Endothelial cell of umbilical vein (primary cell): ENCODE results near the gene ADARB2. TPM values are rescaled to one million over a fixed set of nuclear protein-coding genes. Genes with fewer than 3 reads are reported as not detected.

Experiments
- BruUV-seq: library from RNA; stranded (reverse); fragments of 400-500 nt; replicated peaks from 2 replicates; lab custom pipeline; 2021; lab: Mats Ljungman, UMichigan
- CTCF ChIA-PET: fragments of 300-600, 350-600 bp; sonication (Branson Sonifier 250); formaldehyde crosslinking; loops from one replicate; lab custom pipeline; 2021; ENCODE audit warnings: antibody characterized with exemption, inconsistent platforms; lab: Charles Lee
- POLR2A ChIA-PET: fragments of 300-600, 350-600 bp; sonication (Branson Sonifier 250); formaldehyde crosslinking; loops from one replicate; lab custom pipeline; 2021; ENCODE audit warnings: antibody characterized with exemption, inconsistent platforms; lab: Charles Lee
- DNase-seq: peaks from one replicate; pipeline ENCODE4 v3.0.0-alpha.2; 2011; ENCODE audit warnings: low read depth, low spot score
- FAIRE-seq: peaks from 2 replicates; lab custom pipeline; 2011; peaks lifted over from hg19 to GRCh38; lab: Jason Lieb, UNC
- H2AFZ ChIP-seq: 2 replicates; pipeline ENCODE4 v1.6.0; 2012; ENCODE audit warnings: low read depth, low read length, control low read depth, inconsistent platforms
- H3K27ac ChIP-seq: 2 replicates; pipeline ENCODE4 v1.5.1; 2011; ENCODE audit warnings: low read depth, mild to moderate bottlenecking, control low read depth, low read length, moderate library complexity; ENCODE audit not compliant: insufficient read depth
- H3K27me3 ChIP-seq, 2 experiments: 2 replicates each; pipeline versions ENCODE4 v1.6.0 to v1.6.1; 2011; ENCODE audit warnings: low read length in 2 of 2, mixed read lengths in 1 of 2; ENCODE audit not compliant: control insufficient read depth in 2 of 2, insufficient read depth in 2 of 2
- H3K36me3 ChIP-seq, 2 experiments: 2 replicates in 1 of 2; 3 replicates in 1 of 2; pipeline ENCODE4 v1.5.1; 2011; ENCODE audit warnings: low read length in 2 of 2, mild to moderate bottlenecking in 1 of 2, moderate library complexity in 1 of 2; ENCODE audit not compliant: control insufficient read depth in 2 of 2, insufficient read depth in 2 of 2; ENCODE audit errors: extremely low read depth in 1 of 2
- H3K4me1 ChIP-seq: 3 replicates; pipeline ENCODE4 v1.5.1; 2011; ENCODE audit warnings: mild to moderate bottlenecking, low read length; ENCODE audit not compliant: control insufficient read depth, insufficient read depth; ENCODE audit errors: extremely low read depth
- H3K4me2 ChIP-seq: 2 replicates; pipeline ENCODE4 v1.6.1; 2011; ENCODE audit warnings: low read length, control low read depth, mixed read lengths; ENCODE audit not compliant: insufficient read depth
- H3K4me3 ChIP-seq, 3 experiments: fragments of 200-600 bp in 1 of 3; sonication (generic), shearing (Covaris generic) in 1 of 3; replicated peaks in 1 of 3; 2 replicates each; pipeline ENCODE4 v1.5.1; 2011 to 2016; ENCODE audit warnings: control low read depth in 3 of 3, low read length in 3 of 3, mild to moderate bottlenecking in 2 of 3, inconsistent platforms in 1 of 3, low read depth in 1 of 3, moderate library complexity in 1 of 3; ENCODE audit not compliant: insufficient read depth in 1 of 3
- H3K79me2 ChIP-seq: 2 replicates; pipeline ENCODE4 v1.6.0; 2012; ENCODE audit warnings: low read length, inconsistent platforms; ENCODE audit not compliant: control insufficient read depth, insufficient read depth
- H3K9ac ChIP-seq: replicated peaks from 2 replicates; pipeline ENCODE3; 2011; ENCODE audit warnings: low read length, control low read depth; ENCODE audit not compliant: insufficient read depth; ENCODE audit errors: extremely low read depth
- H3K9me1 ChIP-seq: replicated peaks from 3 replicates; pipeline ENCODE4 v1.6.0; 2011; ENCODE audit warnings: mild to moderate bottlenecking, low read length; ENCODE audit not compliant: control insufficient read depth, insufficient read depth; ENCODE audit errors: extremely low read depth
- H3K9me3 ChIP-seq: replicated peaks from 2 replicates; pipeline ENCODE4 v1.5.1; 2012; ENCODE audit warnings: low read length, inconsistent platforms; ENCODE audit not compliant: control insufficient read depth, insufficient read depth
- H4K20me1 ChIP-seq: replicated peaks from 2 replicates; pipeline ENCODE3; 2011; ENCODE audit warnings: mild to moderate bottlenecking, low read length; ENCODE audit not compliant: control insufficient read depth, insufficient read depth; ENCODE audit errors: extremely low read depth
- EZH2 ChIP-seq: IDR thresholded peaks from 2 replicates; pipeline ENCODE4 v1.6.1; 2012; ENCODE audit warnings: borderline replicate concordance, low read depth, mild to moderate bottlenecking, moderate library complexity, low read length, inconsistent platforms; ENCODE audit not compliant: severe bottlenecking
- FOS ChIP-seq: IDR thresholded peaks from 2 replicates; pipeline ENCODE4 v1.6.1; 2011; ENCODE audit warnings: mild to moderate bottlenecking, low read length, moderate library complexity, borderline replicate concordance; ENCODE audit not compliant: insufficient read depth
- GATA2 ChIP-seq: IDR thresholded peaks from 2 replicates; pipeline ENCODE4 v1.7.0; 2011; ENCODE audit warnings: low read depth, mild to moderate bottlenecking, moderate library complexity, mixed read lengths, low read length; ENCODE audit not compliant: insufficient read length, insufficient read depth
- JUN ChIP-seq: IDR thresholded peaks from 2 replicates; pipeline ENCODE4 v1.6.1; 2011; ENCODE audit warnings: borderline replicate concordance, low read depth; ENCODE audit not compliant: insufficient read length, insufficient read depth
- MYC ChIP-seq: IDR thresholded peaks from one replicate; pipeline ENCODE4 v1.6.1; 2011; ENCODE audit warnings: mild to moderate bottlenecking, low read depth, low read length
- POLR2A ChIP-seq: IDR thresholded peaks from 2 replicates; pipeline ENCODE4 v1.6.1; 2012; ENCODE audit warnings: low read depth, mild to moderate bottlenecking, control low read depth, low read length
- POLR2AphosphoS5 ChIP-seq: IDR thresholded peaks from 2 replicates; pipeline ENCODE4 v1.6.1; 2012; ENCODE audit warnings: low read depth, mild to moderate bottlenecking, control low read depth, low read length, moderate library complexity; ENCODE audit not compliant: insufficient read depth
- dilution Hi-C: fragments of 300-500 bp; cut with MboI; formaldehyde crosslinking; loops from one replicate; pipeline ENCODE4 v1.15.0; 2019; ENCODE audit warnings: low sequenced_read_pairs; ENCODE audit not compliant: extremely low pct_ligation_motif_present
- intact Hi-C: fragments of 100-400 bp; cut with micrococcal nuclease; formaldehyde crosslinking; loops from one replicate; pipeline ENCODE4 v1.10.0; 2022
- polyA plus RNA-seq, 4 experiments: library from polyadenylated mRNA; depleted of rRNA in 3 of 4; stranded (reverse) in 3 of 4; unstranded in 1 of 4; fragments of >200 nt; gene quantifications; 2 replicates each; pipeline versions ENCODE4 v1.2.1 to v1.2.3, GENCODE V29; 2011 to 2012; ENCODE audit warnings: missing spikeins in 1 of 4
- total RNA-seq: library from RNA; stranded (reverse); gene quantifications from 2 replicates; pipeline ENCODE4 v1.2.3, GENCODE V29; 2021
- TF ChIP-seq, protein P1 (sequence below): IDR thresholded peaks from 2 replicates; pipeline ENCODE4 v1.6.1; 2011; ENCODE audit not compliant: insufficient read depth, insufficient read length
- TF ChIP-seq, protein P2 (sequence below), 2 donors: IDR thresholded peaks; 1 replicate in 1 of 2; 2 replicates in 1 of 2; pipeline ENCODE4 v1.5.1; 2011; ENCODE audit warnings: low read length in 2 of 2, mild to moderate bottlenecking in 2 of 2, moderate library complexity in 2 of 2, control low read depth in 1 of 2, inconsistent platforms in 1 of 2, low read depth in 1 of 2; ENCODE audit not compliant: insufficient read depth in 1 of 2; ENCODE audit errors: extremely low read depth in 1 of 2

The ADARB2 gene
- total and polyA plus RNA-seq, 2 donors (not counting 3 experiments of a cell fraction or from before 2014, with no cell fraction given): not detected

- ChIA-PET CTCF (no interaction called here), POLR2A (no interaction called here)
- Histone ChIP-seq H3K9me3 (peaks cover 4% of the 10 kb centered on the region), H3K36me3 (no peaks in the 10 kb centered on the region), H2AFZ (no peak overlapping the region), H3K4me1 (no peaks in the 10 kb centered on the region), H4K20me1 (no peaks in the 10 kb centered on the region), H3K27ac (no peak overlapping the region), H3K27me3 (no peaks in the 10 kb centered on the region), H3K79me2 (no peaks in the 10 kb centered on the region), H3K9ac (no peak overlapping the region), H3K4me3 (no peak overlapping the region), H3K4me2 (no peak overlapping the region), H3K9me1 (no peaks in the 10 kb centered on the region)
- FAIRE-seq (no peak), DNase-seq (no peak)
- dilution Hi-C loops (no loop called here), intact Hi-C loops (no loop called here)
- no peak for TF ChIP-seq EZH2
- TF ChIP-seq POLR2AphosphoS5: no peak
- TF ChIP-seq, protein P1, sequence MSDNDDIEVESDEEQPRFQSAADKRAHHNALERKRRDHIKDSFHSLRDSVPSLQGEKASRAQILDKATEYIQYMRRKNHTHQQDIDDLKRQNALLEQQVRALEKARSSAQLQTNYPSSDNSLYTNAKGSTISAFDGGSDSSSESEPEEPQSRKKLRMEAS: no peak
- TF ChIP-seq GATA2: no peak
- no peak for TF ChIP-seq FOS
- TF ChIP-seq MYC: no peak
- TF ChIP-seq, protein P2, sequence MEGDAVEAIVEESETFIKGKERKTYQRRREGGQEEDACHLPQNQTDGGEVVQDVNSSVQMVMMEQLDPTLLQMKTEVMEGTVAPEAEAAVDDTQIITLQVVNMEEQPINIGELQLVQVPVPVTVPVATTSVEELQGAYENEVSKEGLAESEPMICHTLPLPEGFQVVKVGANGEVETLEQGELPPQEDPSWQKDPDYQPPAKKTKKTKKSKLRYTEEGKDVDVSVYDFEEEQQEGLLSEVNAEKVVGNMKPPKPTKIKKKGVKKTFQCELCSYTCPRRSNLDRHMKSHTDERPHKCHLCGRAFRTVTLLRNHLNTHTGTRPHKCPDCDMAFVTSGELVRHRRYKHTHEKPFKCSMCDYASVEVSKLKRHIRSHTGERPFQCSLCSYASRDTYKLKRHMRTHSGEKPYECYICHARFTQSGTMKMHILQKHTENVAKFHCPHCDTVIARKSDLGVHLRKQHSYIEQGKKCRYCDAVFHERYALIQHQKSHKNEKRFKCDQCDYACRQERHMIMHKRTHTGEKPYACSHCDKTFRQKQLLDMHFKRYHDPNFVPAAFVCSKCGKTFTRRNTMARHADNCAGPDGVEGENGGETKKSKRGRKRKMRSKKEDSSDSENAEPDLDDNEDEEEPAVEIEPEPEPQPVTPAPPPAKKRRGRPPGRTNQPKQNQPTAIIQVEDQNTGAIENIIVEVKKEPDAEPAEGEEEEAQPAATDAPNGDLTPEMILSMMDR (IDR thresholded peaks at IDR 0.05; ENCODE audit: extremely low read depth in 1 of 2, insufficient read depth in 1 of 2, low read depth in 1 of 2, low read length in 2 of 2): no peak
- no peak for TF ChIP-seq POLR2A
- no peak for TF ChIP-seq JUN
- no TSS peak for BruUV-seq
These were observed 177.6 kb downstream of the ADARB2 start for GRCh38 chr10:1559761-1560160.
